IMR-90 (cell line): ENCODE results near the gene NBPF3. TPM values are rescaled to one million over a fixed set of nuclear protein-coding genes. Genes with fewer than 3 reads are reported as not detected.

Experiments used
- ATAC-seq: fragments of 200-7000 bp; cut with Tn5 transposase; 2 replicates; pipeline ENCODE4 v1.9.1; 2020; ENCODE audit warnings: low read depth, mild to moderate bottlenecking, moderate library complexity
- BruUV-seq: library from RNA; stranded (reverse); fragments of 400-500 nt; replicated peaks from 2 replicates; lab custom pipeline; 2021; lab: Mats Ljungman, UMichigan
- CTCF ChIA-PET: fragments of 300-600 bp; formaldehyde crosslinking; extraction: SDS; loops from one replicate; lab custom pipeline; 2021; ENCODE audit warnings: antibody characterized with exemption; lab: Yijun Ruan, JAX
- POLR2A ChIA-PET: fragments of 300-600 bp; sonication (Branson Sonifier 250); formaldehyde crosslinking; loops from one replicate; lab custom pipeline; 2022; ENCODE audit warnings: antibody characterized with exemption; ENCODE audit not compliant: unreplicated experiment; lab: Charles Lee
- DNase-seq: peaks from one replicate; pipeline ENCODE4 v3.0.0; 2013
- H2AFZ ChIP-seq: replicated peaks from 2 replicates; pipeline ENCODE3; 2013; ENCODE audit warnings: low read length, mild to moderate bottlenecking; ENCODE audit not compliant: poor library complexity
- H2AK5ac ChIP-seq: 2 replicates; pipeline ENCODE4 v1.6.1; 2013; ENCODE audit warnings: low read depth, low read length, inconsistent platforms
- H2AK9ac ChIP-seq: replicated peaks from 2 replicates; pipeline ENCODE3; 2013; ENCODE audit warnings: mild to moderate bottlenecking, low read depth, low read length, moderate library complexity; ENCODE audit not compliant: poor library complexity
- H2BK120ac ChIP-seq: 2 replicates; pipeline ENCODE4 v1.6.1; 2013; ENCODE audit warnings: low read depth, low read length, inconsistent platforms
- H2BK15ac ChIP-seq: 3 replicates; pipeline ENCODE4 v1.6.1; 2013; ENCODE audit warnings: low read depth, low read length, inconsistent platforms
- H2BK20ac ChIP-seq: 2 replicates; pipeline ENCODE4 v1.6.1; 2013; ENCODE audit warnings: low read depth, mild to moderate bottlenecking, inconsistent platforms, low read length, moderate library complexity
- H2BK5ac ChIP-seq: 2 replicates; pipeline ENCODE4 v1.6.1; 2013; ENCODE audit warnings: mild to moderate bottlenecking, low read depth, low read length, inconsistent platforms; ENCODE audit not compliant: poor library complexity, severe bottlenecking
- H3K14ac ChIP-seq: replicated peaks from 2 replicates; pipeline ENCODE4 v1.6.1; 2013; ENCODE audit warnings: low read depth, low read length, inconsistent platforms
- H3K18ac ChIP-seq: 2 replicates; pipeline ENCODE4 v1.6.1; 2013; ENCODE audit warnings: low read depth, low read length, control low read depth
- H3K23ac ChIP-seq: 2 replicates; pipeline ENCODE4 v1.6.1; 2013; ENCODE audit warnings: low read depth, low read length, inconsistent platforms
- H3K27ac ChIP-seq: 2 replicates; pipeline ENCODE4 v1.5.1; 2013; ENCODE audit warnings: mild to moderate bottlenecking, control low read depth, low read length; ENCODE audit not compliant: insufficient read depth
- H3K27me3 ChIP-seq: 2 replicates; pipeline ENCODE4 v1.6.1; 2013; ENCODE audit warnings: low read length; ENCODE audit not compliant: control insufficient read depth, insufficient read depth
- H3K36me3 ChIP-seq: 2 replicates; pipeline ENCODE4 v1.6.1; 2013; ENCODE audit warnings: low read length, mixed read lengths; ENCODE audit not compliant: control insufficient read depth, insufficient read depth
- H3K4ac ChIP-seq: 2 replicates; pipeline ENCODE4 v1.6.1; 2013; ENCODE audit warnings: low read depth, low read length, inconsistent platforms
- H3K4me1 ChIP-seq: 2 replicates; pipeline ENCODE4 v1.6.1; 2013; ENCODE audit warnings: low read length, mixed read lengths; ENCODE audit not compliant: control insufficient read depth, insufficient read depth
- H3K4me2 ChIP-seq: 2 replicates; pipeline ENCODE4 v1.6.1; 2013; ENCODE audit warnings: low read depth, mild to moderate bottlenecking, control low read depth, low read length, moderate library complexity
- H3K4me3 ChIP-seq: 2 replicates; pipeline ENCODE4 v1.5.1; 2013; ENCODE audit warnings: low read depth, mild to moderate bottlenecking, control low read depth, low read length, moderate library complexity; ENCODE audit not compliant: insufficient read depth
- H3K56ac ChIP-seq: 2 replicates; pipeline ENCODE4 v1.6.1; 2013; ENCODE audit warnings: low read length, inconsistent platforms; ENCODE audit not compliant: insufficient read depth; ENCODE audit errors: extremely low read depth
- H3K79me1 ChIP-seq, 2 experiments: 2 replicates each; pipeline ENCODE4 v1.6.1; 2013; ENCODE audit warnings: low read length in 2 of 2, inconsistent platforms in 1 of 2, low read depth in 1 of 2
- H3K9ac ChIP-seq: 2 replicates; pipeline ENCODE4 v1.6.1; 2013; ENCODE audit warnings: low read depth, low read length, control low read depth
- H3K9me1 ChIP-seq: 2 replicates; pipeline ENCODE4 v1.6.1; 2013; ENCODE audit warnings: low read length, inconsistent platforms; ENCODE audit not compliant: insufficient read depth
- H3K9me3 ChIP-seq: 2 replicates; pipeline ENCODE4 v1.6.1; 2013; ENCODE audit warnings: low read length; ENCODE audit not compliant: control insufficient read depth, insufficient read depth
- H4K20me1 ChIP-seq: 2 replicates; pipeline ENCODE4 v1.6.1; 2013; ENCODE audit warnings: low read length, inconsistent platforms; ENCODE audit not compliant: insufficient read depth
- H4K5ac ChIP-seq: 2 replicates; pipeline ENCODE4 v1.6.1; 2013; ENCODE audit warnings: mild to moderate bottlenecking, low read depth, low read length, control low read depth
- H4K8ac ChIP-seq, 2 experiments: 2 replicates each; pipeline ENCODE4 v1.6.1; 2013; ENCODE audit warnings: low read depth in 2 of 2, low read length in 2 of 2, control low read depth in 1 of 2, inconsistent platforms in 1 of 2
- H4K91ac ChIP-seq: 2 replicates; pipeline ENCODE4 v1.6.1; 2013; ENCODE audit warnings: low read depth, low read length, inconsistent platforms; ENCODE audit not compliant: insufficient read depth
- MAZ ChIP-seq: IDR thresholded peaks from 2 replicates; pipeline ENCODE4 v1.6.1; 2012; ENCODE audit warnings: low read depth, mild to moderate bottlenecking, low read length, improper control_type of control experiment, moderate library complexity, borderline replicate concordance
- WGBS, 2 experiments: methylation state at CpG; one replicate each; pipeline versions ENCODE4 v1.1.5 to v1.1.7; 2013; ENCODE audit warnings: missing lambda C conversion rate in 2 of 2; ENCODE audit not compliant: insufficient read length in 1 of 2; ENCODE audit errors: extremely low coverage in 2 of 2; 5-methylcytosine and 5-hydroxymethylcytosine counted together
- dilution Hi-C: fragments of 300-500 bp; cut with HindIII; formaldehyde crosslinking; loops from one replicate; pipeline ENCODE4 v1.14.3; 2018; ENCODE audit warnings: low sequenced_read_pairs; ENCODE audit not compliant: unreplicated experiment
- in situ Hi-C: fragments of 300-500 bp; cut with MboI; formaldehyde crosslinking; loops from 3 replicates; pipeline ENCODE4 v1.14.3; 2019; ENCODE audit warnings: low sequenced_read_pairs, inconsistent platforms, mixed read lengths
- intact Hi-C: fragments of 100-400 bp; cut with micrococcal nuclease; formaldehyde crosslinking; loops from 2 replicates; pipeline ENCODE4 v1.10.0; 2022
- polyA plus RNA-seq, 3 experiments: library from polyadenylated mRNA; depleted of rRNA; stranded (reverse); fragments of >200 nt; gene quantifications; 2 replicates each; pipeline ENCODE4 v1.2.3, GENCODE V29; 2012; ENCODE audit warnings: low replicate concordance in 1 of 3
- total RNA-seq: library from RNA; depleted of rRNA; stranded (reverse); fragments of >200 nt; gene quantifications from 2 replicates; pipeline ENCODE4 v1.2.3, GENCODE V29; 2012

NBPF3 gene
- total and polyA plus RNA-seq, 2 of the 4 experiments (the other 2 are of a cell fraction): 8.7 to 18.8 TPM

DNA sequence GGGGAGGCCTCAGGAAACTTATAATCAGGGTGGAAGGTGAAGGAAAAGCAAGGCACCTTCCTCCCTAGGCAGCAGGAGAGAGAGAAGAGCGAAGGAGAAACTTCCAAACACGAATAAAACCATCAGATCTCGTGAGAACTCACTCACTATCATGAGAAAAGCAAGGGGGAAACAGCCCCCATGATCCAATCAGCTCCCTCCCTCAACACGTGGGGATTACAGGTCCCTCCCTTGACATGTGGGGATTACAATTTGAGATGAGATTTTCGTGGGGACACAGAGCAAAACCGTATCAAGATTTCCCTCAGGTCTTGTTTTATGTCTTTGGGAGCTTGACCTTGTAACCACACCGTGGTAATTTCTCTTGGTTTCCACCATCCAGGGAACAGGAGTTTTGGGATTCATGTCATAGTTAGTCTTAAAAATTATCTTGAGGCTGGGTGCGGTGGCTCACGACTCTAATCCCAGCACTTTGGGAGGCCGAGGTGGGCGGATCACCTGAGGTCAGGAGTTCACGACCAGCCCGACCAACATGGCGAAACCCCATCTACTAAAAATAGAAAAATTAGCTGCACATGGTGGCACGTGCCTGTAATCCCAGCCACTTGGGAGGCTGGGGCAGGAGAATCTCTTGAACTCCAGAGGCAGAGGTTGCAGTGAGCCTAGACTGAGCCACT, 47.2 kb upstream of the NBPF3 start:
- Histone ChIP-seq H4K5ac (no peak overlapping the region), H2BK120ac (no peak overlapping the region), H2AK5ac (no peak overlapping the region), H3K18ac (no peak overlapping the region), H3K27ac (no peak overlapping the region), H3K4me3 (no peak overlapping the region), H3K9me1 (no peaks in the 10 kb centered on the region), H3K79me1 (no peaks in the 10 kb centered on the region), H3K56ac (no peak overlapping the region), H3K23ac (no peak overlapping the region), H2BK5ac (no peak overlapping the region), H4K20me1 (no peaks in the 10 kb centered on the region), H3K14ac (no peak overlapping the region), H3K4ac (no peak overlapping the region), H2BK20ac (no peak overlapping the region), H3K9ac (no peak overlapping the region), H4K8ac (no peak overlapping the region), H3K36me3 (no peaks in the 10 kb centered on the region), H2AFZ (no peak overlapping the region), H3K27me3 (peaks cover 19% of the 10 kb centered on the region), H2AK9ac (no peak overlapping the region), H3K9me3 (no peaks in the 10 kb centered on the region), H2BK15ac (no peak overlapping the region), H3K4me1 (no peaks in the 10 kb centered on the region), H4K91ac (no peak overlapping the region), H3K4me2 (no peak overlapping the region)
- ChIA-PET CTCF (interaction anchor here (0.6 kb wide), 3 partner anchors 10 to 107 kb away, joined by 3 to 9 read pairs (median 4); no protein-coding TSS in a partner anchor), POLR2A (no interaction called here)
- no CpG with 5 or more reads among the region's 15 CpGs for WGBS, 2 experiments
- in situ Hi-C loops (no loop called here), dilution Hi-C loops (no loop called here), intact Hi-C loops (no loop called here)
- ATAC-seq (no peak), DNase-seq (no peak)
- no TSS peak for BruUV-seq
- TF ChIP-seq MAZ: no peak
